Lower leg skin (tissue), 3 donors: ENCODE data around the gene PSKH1.

Experiments
- CTCF ChIP-seq, 3 donors: fragments of 450-650 bp; IDR thresholded peaks; one replicate each; pipeline ENCODE4 v1.5.1; 2016; ENCODE audit warnings: antibody characterized with exemption in 3 of 3, mild to moderate bottlenecking in 3 of 3, moderate library complexity in 2 of 3
- POLR2A ChIP-seq, 2 donors: fragments of 450-650 bp; IDR thresholded peaks; one replicate each; pipeline ENCODE4 v1.6.1; 2016 to 2017; ENCODE audit warnings: antibody characterized with exemption in 2 of 2, mild to moderate bottlenecking in 1 of 2, moderate library complexity in 1 of 2

- TF ChIP-seq CTCF (IDR thresholded peaks at IDR 0.05) (no peak), POLR2A (IDR thresholded peaks at IDR 0.05) (no peak)
Measured at GRCh38 chr16:67975321-67976105, 82.5 kb downstream of the PSKH1 start.
